T-helper 1 cell (primary cell): Measurements from ENCODE around the gene CDKN2C.
A peak's percentile ranks its signal among the peaks of the same experiment; 100 is the strongest.
"Not testable (repeated sequence)": the region's sequence is repeated elsewhere in the genome, so short reads cannot be mapped to it uniquely, and the experiment has no call there.

Experiments
- DNase-seq, 5 donors: peaks; one replicate each; pipeline ENCODE4 v3.0.0-alpha.2; 2012 to 2020
- total RNA-seq, 4 donors: gene quantifications; one replicate each; lab custom pipeline; 2026; lab: John Stamatoyannopoulos, UW

Gene CDKN2C
- total RNA-seq = 7.5 to 15.5 (median 8.0) reads per million in 4 donors

- peak; percentile 31 to 60 (median 42) for DNase-seq
These were observed at the start of gene CDKN2C for GRCh38 chr1:50969611-50970508. Gene CDKN2C (plus strand): TSS chr1:50970245. CDS start chr1:50970369, 124 bp downstream.

- DNase-seq = no peak
These were observed 49.6 kb upstream of the CDKN2C start for GRCh38 chr1:50920409-50920808.

DNA sequence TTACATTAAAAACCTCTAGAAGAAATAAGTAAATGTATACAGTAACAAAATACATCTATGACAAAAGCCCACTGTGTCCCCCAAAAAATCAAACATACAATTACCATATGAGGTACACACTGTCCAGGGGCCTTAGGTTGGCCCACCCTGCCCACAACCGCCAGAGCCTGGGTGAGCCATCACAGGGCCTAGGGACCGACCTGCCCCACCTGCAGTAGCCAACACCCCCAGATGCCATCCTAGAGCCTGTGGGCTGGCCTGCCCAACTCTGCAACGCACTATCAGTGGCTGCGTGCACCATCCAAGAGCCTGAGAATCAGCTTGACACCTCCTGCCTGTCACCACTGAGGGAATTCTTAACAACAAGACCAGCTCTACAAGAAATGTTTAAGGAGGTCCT is 49.0 kb upstream of the CDKN2C start:
- no peak for DNase-seq

GRCh38 chr1:50923564-50923963 is 46.5 kb upstream of the CDKN2C start:
- no peak for DNase-seq

DNA sequence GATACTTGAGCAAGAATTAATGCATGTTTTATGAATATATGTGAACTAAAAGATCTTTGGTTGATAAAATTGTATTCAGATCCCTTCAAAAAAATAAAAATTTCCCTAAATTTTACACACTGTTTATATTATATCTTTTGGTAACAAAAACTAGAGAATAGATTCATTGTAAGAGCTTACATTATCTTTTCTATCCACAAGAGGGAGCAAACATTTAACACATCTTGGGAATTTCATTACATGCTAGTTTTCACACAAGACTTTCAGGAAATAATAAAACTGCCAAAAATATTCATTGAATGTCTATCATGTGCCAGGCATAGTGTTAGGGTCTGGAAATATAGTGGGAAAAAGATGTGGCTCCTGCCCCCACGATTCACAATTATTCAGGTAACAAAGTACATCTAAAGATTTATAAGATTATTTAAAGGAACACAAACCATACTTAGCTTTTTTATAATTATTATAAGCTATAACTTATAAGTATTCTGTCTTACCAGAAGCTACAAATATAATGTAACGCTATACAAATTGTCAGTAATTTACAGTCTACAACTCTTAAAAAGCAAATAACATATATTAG is 40.6 kb upstream of the CDKN2C start:
- no peak for DNase-seq

DNA sequence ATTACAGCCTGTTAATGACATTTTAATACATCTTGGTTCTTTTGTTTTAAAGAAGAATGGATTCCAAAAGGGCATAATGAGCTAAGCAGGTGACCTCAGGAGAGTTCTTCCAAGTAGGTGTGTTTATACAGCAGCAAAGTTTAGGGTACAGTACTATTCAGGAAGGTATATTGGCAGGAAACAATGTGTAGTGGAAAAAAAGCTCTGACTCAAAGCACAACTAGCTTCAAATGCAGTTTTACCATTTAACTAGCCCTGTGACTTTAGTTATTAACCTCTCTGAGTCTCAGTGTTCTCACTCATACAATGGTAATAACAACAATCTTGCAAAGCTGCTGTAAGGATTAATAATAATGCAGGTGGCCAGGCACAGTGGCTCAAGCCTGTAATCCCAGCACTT is 39.9 kb upstream of the CDKN2C start:
- DNase-seq = peak in 1 of 5 donors; percentile 22

DNA sequence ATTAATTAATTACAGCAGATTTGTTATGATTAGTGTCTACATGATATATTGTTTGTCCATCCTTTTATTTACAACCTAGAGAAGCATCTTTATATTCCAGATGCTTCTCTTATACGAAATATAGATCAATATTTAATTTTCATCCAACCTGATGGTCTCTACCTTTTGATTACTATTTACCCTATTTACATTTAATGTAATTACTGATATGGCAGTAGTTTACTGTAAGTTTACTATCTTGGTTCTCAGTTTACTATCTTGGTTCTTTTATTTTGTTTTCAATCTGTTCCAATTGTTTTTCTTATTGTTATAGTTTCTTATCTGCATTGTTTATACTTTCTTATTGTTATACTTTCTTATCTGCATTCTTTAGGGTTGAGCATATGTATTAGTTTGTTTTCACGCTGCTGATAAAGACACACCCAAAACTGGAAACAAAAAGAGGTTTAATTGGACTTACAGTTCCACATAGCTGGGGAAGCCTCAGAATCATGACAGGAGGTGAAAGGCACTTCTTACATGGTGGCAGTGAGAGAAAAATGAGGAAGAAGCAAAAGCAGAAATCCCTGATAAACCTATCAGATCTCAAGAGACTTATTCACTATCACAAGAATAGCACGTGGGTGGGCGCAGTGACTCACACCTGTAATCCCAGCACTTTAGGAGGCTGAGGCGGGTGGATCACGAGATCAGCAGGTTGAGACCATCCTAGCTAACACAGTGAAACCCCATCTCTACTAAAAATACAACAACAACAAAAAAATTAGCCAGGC is 38.9 kb upstream of the CDKN2C start:
- DNase-seq = no peak

- DNase-seq = not testable (repeated sequence)
These were observed 38.0 kb upstream of the CDKN2C start for GRCh38 chr1:50932043-50932442.

- not testable (repeated sequence) for DNase-seq
These were observed 36.3 kb upstream of the CDKN2C start for GRCh38 chr1:50933770-50934169.

- no peak for DNase-seq
These were observed 35.2 kb upstream of the CDKN2C start for GRCh38 chr1:50934838-50935237.

- DNase-seq = not testable (repeated sequence)
These were observed 34.8 kb upstream of the CDKN2C start for GRCh38 chr1:50935276-50935675.

GRCh38 chr1:50936321-50936720 is 33.7 kb upstream of the CDKN2C start:
- no peak for DNase-seq

DNA sequence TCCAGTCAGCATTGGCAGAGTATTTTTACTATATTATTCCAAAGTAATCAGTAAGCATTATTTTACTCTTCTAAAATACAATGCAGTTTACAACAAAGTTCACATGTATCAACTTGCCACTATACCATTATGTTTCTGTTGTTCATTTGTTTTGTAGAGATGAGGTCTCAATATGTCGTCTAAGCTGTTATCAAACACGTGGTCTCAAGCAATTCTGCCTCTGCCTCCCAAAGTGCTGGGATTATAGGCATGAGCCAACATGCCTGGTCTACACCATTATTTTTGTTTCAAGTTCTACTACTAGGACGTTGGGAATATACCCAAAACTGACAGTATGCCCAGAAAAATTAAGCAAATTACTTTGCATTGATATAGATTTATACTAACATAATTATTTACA is 29.8 kb upstream of the CDKN2C start:
- DNase-seq = no peak

DNA sequence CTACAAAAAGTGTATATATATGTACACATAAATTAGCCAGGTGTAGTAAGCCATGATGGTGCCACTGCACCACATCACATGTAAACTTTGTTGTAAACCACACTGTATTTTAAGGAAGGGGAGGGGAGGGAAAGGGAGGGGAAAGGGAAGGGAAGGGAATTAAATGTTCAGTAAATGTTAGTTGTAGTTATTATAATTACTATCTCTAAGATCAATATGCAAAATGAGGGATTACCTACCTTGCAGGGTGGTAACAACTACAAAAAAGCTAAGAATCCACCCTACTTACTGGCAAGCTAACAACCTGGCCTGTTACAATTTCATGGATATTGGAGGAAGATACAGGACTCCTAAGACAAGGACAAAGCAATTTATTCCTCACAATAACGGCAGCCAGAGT is 27.7 kb upstream of the CDKN2C start:
- DNase-seq = no peak

GRCh38 chr1:50949286-50949982 is 20.6 kb upstream of the CDKN2C start:
- DNase-seq = no peak

- DNase-seq = no peak
These were observed 19.6 kb upstream of the CDKN2C start for GRCh38 chr1:50950396-50950795.

GRCh38 chr1:50952566-50952965 is 17.5 kb upstream of the CDKN2C start:
- DNase-seq = not testable (repeated sequence)

DNA sequence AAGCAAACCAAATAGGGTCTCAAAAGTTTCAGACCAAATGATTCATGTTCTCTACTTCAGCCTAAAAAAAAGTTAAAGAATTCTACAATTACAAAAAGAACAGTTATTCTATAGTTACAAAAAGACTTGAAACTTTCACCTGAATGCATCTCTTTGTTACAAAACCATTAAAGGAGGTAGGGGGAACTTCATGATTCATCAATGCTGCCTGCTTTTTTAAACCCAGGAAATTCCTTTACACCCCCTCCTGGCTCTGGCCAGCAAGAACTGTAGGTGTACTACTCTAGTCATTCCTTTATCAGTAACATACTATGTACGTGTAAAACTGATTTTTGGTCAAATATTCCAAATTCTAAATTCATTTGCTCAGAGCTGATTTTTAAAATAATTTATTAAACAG is 14.9 kb upstream of the CDKN2C start:
- DNase-seq = no peak

DNA sequence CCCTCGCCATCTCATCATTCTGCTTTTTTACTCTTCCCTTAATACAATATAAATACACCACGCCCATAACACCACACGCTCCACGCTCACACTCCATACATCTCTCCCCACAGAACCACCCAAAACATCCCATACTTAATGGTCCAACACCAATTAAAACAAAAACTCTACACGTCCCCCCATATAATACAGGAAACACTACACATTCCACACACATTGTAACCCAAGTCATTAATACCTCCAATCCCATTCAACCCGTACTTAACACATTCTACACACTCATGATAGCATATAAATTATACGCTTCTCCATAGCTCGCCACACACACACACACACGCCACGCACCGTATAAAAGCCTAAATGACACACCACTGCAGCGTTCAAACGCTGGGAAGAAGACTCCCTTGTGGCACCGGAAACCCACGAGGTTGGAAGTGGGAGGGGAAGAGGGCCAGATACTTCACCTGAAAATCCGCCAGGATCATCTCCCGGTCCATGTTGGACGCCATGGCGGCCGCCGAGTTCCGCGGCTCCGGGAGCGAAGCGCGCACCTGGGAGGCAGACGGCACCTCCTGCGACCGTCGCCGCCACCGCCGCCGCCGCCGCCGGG is 10.6 kb upstream of the CDKN2C start:
- DNase-seq = peak in 1 of 5 donors; percentile 22

DNA sequence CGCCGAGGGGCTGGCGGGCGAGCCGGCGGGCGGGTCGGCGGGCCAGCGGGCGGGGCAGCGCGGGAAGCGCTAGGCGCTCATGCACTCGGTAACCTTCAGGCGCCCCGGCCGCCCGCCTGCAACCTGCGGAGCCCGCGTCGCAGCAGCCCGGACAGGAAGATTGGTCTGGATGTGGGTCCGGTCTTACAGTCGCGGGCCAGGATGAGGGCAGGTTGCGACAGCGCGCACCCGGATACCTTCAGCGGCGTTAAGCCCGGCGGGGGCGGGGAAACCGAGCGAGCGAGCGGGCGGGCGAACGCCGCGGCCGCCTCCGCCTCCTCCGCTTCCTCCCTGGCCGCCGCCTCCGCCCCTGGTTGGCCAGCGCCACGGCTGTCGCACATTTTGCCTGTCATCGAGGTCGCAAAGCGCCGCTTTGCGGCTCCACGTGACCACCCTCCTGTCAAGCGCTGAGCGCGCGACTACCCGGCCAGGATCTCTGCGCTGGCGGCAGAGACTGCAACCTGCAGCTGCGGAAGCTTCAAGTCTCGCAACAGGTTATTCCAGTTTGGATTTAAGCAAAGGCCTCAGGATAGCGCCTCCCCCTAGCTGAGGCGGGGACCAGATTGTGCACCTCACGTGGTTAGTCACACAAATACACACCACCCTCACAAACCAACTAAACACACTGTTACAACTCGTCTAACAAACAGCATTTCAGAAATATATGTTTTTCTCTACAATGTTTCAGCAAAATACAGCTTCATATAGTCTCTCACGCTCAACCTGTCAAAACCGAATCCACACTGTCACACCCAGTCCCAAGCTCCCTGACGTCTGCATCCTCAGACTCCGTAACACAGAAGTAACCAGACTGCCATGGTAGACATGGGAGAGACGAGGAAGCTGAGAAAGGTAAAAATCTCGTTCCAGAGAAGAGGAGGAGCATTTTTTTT is 9.9 kb upstream of the CDKN2C start, which contains the start of gene FAF1:
Gene FAF1, minus strand, starts transcription at position 355 of the 932 bp plus-strand sequence. CDS start 456 bp downstream, outside the sequence.
- DNase-seq = peak; percentile 93 to 98 (median 96)

- DNase-seq = no peak
These were observed 5.2 kb upstream of the CDKN2C start for GRCh38 chr1:50964863-50965262.
